WI38 (cell line): ENCODE results near the gene FAM193A.
"Not testable (repeated sequence)": the region's sequence is repeated elsewhere in the genome, so short reads cannot be mapped to it uniquely, and the experiment has no call there.

Experiments used
- H3K4me3 ChIP-seq: 2 replicates; pipeline ENCODE4 v1.5.1; 2011; ENCODE audit warnings: low read depth, mild to moderate bottlenecking, control low read depth, low read length
- TF ChIP-seq, protein P1 (sequence below): IDR thresholded peaks from 2 replicates; pipeline ENCODE4 v1.5.1; 2012; ENCODE audit warnings: low read depth, mild to moderate bottlenecking, control low read depth, low read length

FAM193A gene

DNA sequence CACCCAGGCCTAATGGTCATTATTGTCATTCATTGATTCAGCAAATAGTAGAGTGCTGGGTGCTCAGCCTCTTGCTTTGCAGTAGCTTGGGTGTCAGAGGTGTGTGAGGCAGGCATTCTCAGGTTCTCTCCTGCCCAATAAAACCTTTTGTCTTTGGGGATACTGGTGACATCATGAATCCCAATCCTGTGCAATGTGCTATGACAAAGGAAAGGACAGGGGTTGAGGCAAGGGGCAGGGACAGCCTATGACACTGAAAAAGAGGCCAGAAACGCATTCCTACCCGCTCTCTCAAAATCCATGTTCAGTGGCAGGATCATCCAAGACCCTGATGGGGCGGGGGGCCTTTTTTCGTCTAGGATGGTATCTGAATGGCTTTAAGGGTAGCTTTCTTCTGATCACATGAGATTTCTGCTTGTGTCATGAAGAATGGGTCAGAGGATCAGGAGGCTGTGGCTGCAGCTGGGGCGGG lies 1.5 kb upstream of the FAM193A start:
- TF ChIP-seq, protein P1, sequence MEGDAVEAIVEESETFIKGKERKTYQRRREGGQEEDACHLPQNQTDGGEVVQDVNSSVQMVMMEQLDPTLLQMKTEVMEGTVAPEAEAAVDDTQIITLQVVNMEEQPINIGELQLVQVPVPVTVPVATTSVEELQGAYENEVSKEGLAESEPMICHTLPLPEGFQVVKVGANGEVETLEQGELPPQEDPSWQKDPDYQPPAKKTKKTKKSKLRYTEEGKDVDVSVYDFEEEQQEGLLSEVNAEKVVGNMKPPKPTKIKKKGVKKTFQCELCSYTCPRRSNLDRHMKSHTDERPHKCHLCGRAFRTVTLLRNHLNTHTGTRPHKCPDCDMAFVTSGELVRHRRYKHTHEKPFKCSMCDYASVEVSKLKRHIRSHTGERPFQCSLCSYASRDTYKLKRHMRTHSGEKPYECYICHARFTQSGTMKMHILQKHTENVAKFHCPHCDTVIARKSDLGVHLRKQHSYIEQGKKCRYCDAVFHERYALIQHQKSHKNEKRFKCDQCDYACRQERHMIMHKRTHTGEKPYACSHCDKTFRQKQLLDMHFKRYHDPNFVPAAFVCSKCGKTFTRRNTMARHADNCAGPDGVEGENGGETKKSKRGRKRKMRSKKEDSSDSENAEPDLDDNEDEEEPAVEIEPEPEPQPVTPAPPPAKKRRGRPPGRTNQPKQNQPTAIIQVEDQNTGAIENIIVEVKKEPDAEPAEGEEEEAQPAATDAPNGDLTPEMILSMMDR, result no peak
- H3K4me3 ChIP-seq, result peak overlapping the region; percentile 69

DNA sequence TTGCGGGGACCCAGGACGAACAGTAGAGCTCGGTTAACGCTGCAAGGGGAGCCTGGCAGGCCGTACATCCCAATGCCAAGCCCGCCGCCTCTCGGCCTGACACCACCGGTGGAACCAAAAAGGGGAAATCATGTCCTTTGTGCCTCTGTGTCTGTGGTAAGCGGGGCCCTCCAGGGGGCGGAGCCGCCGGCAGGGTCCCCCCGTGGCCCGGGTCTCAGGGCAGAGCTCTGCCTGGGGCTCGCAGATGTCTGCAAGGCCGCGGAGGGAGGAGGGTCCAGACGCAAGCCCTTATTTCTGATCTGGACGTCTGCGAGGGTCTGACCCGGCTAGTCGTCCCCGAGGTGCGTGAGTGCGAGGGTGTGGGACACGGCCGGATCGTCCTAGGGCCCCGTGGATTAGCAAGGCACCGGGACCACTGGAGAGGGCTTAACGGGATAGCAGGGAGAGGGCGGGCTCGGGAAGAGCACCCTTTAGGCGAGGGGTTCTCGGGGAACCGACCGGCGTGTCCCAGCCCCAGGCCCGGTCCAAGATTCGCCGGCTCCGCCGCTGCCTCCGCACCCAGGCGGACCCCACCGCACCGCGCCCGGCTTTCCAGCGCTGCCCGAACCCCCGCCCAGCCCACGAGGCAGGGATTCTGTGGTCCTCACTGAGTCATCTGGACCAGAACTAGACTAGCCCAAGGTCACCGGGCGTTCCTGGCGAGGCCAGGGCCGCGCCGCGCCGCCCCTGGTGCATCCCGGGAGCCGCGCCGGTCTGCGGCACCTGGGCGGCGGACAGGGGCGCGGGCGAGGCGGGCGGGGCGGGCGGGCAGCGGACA lies 863 bp upstream of the FAM193A start:
- peak overlapping the region; percentile 69 for H3K4me3 ChIP-seq
- TF ChIP-seq, protein P1, result no peak

DNA sequence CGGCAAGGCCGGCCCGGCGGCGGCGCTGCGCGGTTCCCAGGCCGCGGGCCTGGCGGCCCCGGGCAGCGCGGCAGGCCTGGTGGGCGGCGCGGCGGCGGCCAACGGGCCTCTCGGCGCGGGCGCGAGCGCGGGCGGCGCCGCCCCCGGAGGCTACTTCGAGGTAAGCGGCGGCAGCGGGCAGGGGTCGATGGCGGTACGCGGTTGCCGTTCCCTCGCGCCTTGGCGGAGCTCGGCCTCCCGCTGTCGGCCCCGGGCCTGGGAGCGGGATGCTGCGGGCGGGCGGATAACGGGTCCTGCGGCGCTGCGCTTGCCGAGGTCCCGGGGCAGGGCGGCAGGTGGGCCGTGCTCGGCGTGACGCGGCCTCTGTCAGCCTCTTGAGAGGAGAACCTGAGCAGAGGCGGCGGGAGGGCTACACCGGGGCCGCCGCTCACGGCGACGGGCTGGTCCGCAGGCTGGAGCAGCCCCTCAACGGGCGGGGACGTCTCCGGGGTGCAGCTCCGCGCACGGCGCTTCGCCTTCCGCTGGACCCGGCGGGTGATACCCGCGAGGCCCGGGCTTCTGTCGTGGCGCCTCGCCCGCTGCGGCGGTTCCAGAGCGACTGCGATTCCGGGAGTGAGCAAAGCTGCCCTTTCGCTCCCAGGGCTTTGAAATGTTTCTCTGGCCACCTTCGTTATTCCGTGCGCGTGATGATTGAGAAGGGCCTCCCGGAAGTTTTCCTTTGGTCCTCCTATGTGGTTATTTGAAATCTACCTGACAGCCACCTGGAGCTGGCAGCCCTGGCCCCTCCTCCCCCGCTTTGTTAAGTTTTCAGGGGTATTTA lies 774 bp downstream of the FAM193A start:
- peak overlapping the region; percentile 73 for H3K4me3 ChIP-seq
- TF ChIP-seq, protein P1, result no peak

DNA sequence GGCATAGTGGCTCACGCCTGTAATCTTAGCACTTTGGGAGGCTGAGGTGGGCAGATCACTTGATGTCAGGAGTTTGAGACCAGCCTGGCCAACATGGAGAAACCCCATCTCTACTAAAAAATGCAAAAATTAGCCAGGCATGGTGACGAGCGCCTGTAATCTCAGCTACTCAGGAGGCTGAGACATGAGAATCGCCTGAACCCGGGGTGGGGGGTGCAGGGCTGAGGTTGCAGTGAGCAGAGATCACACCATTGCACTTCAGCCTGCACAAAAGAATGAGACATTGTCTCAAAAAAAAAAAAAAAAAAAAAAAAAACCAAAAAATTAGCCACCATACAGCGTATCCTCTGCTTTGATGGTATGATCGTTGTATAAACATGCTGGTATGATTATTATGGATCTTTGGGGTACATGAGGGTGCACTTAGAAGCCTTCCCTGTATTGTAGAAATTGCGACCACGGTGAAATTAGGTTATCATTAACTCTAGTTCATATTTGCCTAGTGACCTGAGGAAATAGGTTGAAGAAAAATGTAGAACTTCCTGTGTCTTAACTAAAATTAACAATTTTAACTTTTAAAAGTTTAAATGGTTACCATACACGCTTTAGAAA lies 7.2 kb downstream of the FAM193A start:
- H3K4me3 ChIP-seq, result not testable (repeated sequence)

DNA sequence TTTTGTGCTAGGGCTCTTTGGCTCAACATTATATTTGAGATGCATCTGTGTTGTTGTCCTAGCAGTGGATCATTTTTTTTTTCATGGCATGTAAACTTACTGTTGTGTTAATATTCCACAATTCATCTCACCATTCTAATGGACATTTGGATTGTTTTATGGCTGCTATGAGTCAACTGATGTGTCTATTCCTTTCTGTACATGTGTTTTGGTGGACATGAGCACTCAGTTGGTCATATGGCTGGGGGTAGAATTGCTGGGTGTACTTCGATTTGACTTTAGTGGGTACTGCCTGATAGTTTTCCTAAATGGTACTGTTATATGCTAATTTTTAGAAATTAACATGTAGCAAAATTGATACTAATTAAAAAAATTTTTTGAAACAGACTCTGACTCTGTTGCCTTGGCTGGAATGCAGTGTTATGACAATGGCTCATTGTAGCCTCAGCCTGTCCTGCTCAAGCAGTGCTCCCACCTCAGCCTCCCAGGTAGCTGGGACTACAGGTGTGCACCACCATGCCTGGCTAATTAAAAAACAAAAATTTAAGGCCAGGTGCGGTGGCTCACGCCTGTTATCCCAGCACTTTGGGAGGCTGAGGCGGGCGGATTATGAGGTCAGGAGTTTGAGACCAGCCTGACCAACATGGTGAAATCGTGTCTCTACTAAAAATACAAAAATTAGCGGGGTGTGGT lies 9.0 kb downstream of the FAM193A start:
- no peak overlapping the region for H3K4me3 ChIP-seq
- TF ChIP-seq, protein P1, result no peak

DNA sequence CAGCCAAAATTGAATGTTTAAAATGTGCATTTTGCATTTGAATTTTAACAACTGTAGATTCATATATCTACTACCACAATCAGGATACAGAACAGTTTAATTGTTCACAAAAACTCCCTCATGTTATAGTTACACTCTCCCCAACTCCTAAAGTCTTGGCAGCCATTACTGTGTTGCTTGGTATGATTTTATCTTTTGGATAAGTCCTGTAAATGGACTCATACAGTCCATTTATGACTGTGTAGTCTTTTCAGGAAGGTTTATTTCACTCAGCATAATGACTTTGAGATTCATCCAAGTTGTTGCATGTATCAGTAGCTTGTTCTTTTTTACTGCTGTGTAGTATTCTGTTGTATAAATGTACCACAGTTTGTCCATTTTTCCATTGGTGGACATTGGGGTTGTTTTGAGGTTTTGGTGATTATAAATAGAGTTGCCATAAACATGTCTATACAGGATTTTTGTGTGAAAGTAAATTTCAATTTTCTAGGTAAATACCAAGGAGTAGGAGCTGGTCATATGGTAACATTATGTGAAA lies 9.9 kb downstream of the FAM193A start:
- TF ChIP-seq, protein P1, result no peak

DNA sequence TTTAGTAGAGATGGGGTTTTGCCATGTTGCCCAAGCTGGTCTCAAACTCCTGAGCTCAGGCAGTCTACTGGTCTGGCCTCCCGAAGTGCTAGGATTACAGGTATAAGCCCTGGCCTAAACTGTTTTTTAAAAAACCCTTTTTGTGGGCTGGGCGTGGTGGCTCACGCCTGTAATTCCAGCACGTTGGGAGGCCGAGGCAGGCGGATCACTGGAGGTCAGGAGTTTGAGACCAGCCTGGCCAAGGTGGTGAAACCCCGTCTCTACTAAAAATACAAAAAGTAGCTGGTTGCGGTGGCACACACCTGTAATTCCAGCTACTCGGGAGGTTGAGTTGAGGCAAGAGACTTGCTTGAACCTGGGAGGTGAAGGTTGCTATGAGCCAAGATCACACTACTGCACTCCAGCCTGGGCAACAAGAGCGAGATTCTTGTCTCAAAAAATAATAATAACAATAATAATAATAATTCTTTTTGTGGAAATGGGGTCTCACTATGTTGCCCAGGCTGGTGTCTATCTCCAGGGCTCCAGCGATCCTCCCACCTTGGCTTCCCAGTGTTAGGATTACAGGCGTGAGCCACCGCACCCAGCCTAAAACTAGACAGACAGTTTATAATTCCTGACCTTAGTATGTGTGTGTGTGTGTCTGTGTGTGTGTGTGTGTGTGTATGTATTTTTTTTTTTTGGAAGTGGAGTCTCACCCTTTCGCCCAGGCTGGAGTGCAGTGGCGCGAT lies 10.7 kb downstream of the FAM193A start:
- H3K4me3 ChIP-seq, result not testable (repeated sequence)

More for the DNA sequence above, 9.9 kb downstream of the FAM193A start:
- H3K4me3 ChIP-seq, result no peak overlapping the region
